GM10248 (cell line): Measurements from ENCODE around the gene GPRIN3.

ENCODE experiments used
- CTCF ChIA-PET: fragments of 300-600 bp; sonication (Branson Sonifier 250); formaldehyde crosslinking; extraction: SDS; loops from one replicate; lab custom pipeline; 2021; ENCODE audit warnings: antibody characterized with exemption; lab: Yijun Ruan, JAX
- POLR2A ChIA-PET: fragments of 350-650 bp; sonication (Branson Sonifier 250); formaldehyde crosslinking; extraction: SDS; loops from one replicate; lab custom pipeline; 2020; ENCODE audit warnings: antibody characterized with exemption; lab: Yijun Ruan, JAX
- DNase-seq: peaks from one replicate; pipeline ENCODE4 v3.0.0; 2012; ENCODE audit errors: extremely low spot score
- CTCF ChIP-seq: IDR thresholded peaks from 2 replicates; pipeline ENCODE4 v1.5.1; 2012; ENCODE audit warnings: mild to moderate bottlenecking, low read depth; ENCODE audit errors: extremely low read depth, missing control alignments, control extremely low read depth

Gene GPRIN3

GRCh38 chr4:89308161-89308500, 531 bp upstream of the GPRIN3 start:
- TF ChIP-seq CTCF: no peak
- ChIA-PET CTCF (interaction anchor here (1.2 to 1.4 kb wide), 2 partner anchors 9 to 16 kb away, joined by 3 to 4 read pairs; no protein-coding TSS in a partner anchor), POLR2A (no interaction called here)
- peak; percentile 8 for DNase-seq

GRCh38 chr4:89307178-89307445, 488 bp downstream of the GPRIN3 start:
- DNase-seq: no peak
- ChIA-PET CTCF (interaction anchor here (1.4 kb wide), 1 partner anchor 15 kb away, joined by 3 read pairs; no protein-coding TSS in a partner anchor), POLR2A (no interaction called here)
- TF ChIP-seq CTCF: no peak

GRCh38 chr4:89306486-89307177, 968 bp downstream of the GPRIN3 start:
- no peak for DNase-seq
- TF ChIP-seq CTCF: no peak
- ChIA-PET POLR2A (no interaction called here), CTCF (no interaction called here)

- ChIA-PET CTCF (interaction anchor here (0.9 to 1.4 kb wide), 2 partner anchors 79 to 80 kb away, joined by 3 read pairs; no protein-coding TSS in a partner anchor), POLR2A (no interaction called here)
- TF ChIP-seq CTCF: no peak
- DNase-seq: no peak
Observed at GRCh38 chr4:89305712-89306437, 1.7 kb downstream of the GPRIN3 start.

- no peak for TF ChIP-seq CTCF
- ChIA-PET POLR2A (no interaction called here), CTCF (interaction anchor here (0.9 to 1.4 kb wide), 2 partner anchors 79 to 80 kb away, joined by 3 read pairs; no protein-coding TSS in a partner anchor)
- DNase-seq: no peak
Observed at GRCh38 chr4:89305028-89305427, 2.6 kb downstream of the GPRIN3 start.

GRCh38 chr4:89303814-89304388, 3.7 kb downstream of the GPRIN3 start:
- CTCF ChIA-PET: no interaction called here
- DNase-seq: no peak
- no peak for TF ChIP-seq CTCF
- POLR2A ChIA-PET: no interaction called here
